Heart right ventricle (tissue), 16 donors: ENCODE measurements around the gene NTHL1. TPM values are rescaled to one million over a fixed set of nuclear protein-coding genes. Genes with fewer than 3 reads are reported as not detected.

Source experiments
- ATAC-seq, 8 donors: fragments of 200-7000 bp; cut with Tn5 transposase; one replicate each; pipeline ENCODE4 v1.9.1; 2020; ENCODE audit warnings: mild to moderate bottlenecking in 8 of 8, moderate library complexity in 8 of 8, moderate number of reproducible peaks in 1 of 8
- DNase-seq, 2 donors: peaks; one replicate each; pipeline ENCODE4 v3.0.0-alpha.2; 2020
- H3K27ac ChIP-seq, 10 donors: fragments of 200-600 bp; sonication (generic) in 2 of 10; one replicate each; pipeline versions ENCODE4 v1.5.0 to v1.8.0; 2020 to 2022; ENCODE audit warnings: mild to moderate bottlenecking in 3 of 10
- H3K27me3 ChIP-seq, 7 donors: fragments of 200-600 bp; one replicate each; pipeline ENCODE4 v1.8.0; 2021 to 2022; ENCODE audit warnings: mild to moderate bottlenecking in 2 of 7
- H3K36me3 ChIP-seq, 9 donors: fragments of 200-600 bp; sonication (generic) in 1 of 9; one replicate each; pipeline versions ENCODE4 v1.5.0 to v1.8.0; 2020 to 2022; ENCODE audit warnings: mild to moderate bottlenecking in 2 of 9
- H3K4me1 ChIP-seq, 9 donors: fragments of 200-600 bp; sonication (generic) in 1 of 9; one replicate each; pipeline versions ENCODE4 v1.5.0 to v1.8.0; 2020 to 2022; ENCODE audit warnings: mild to moderate bottlenecking in 4 of 9
- H3K4me3 ChIP-seq, 10 donors: fragments of 200-600 bp; sonication (generic) in 2 of 10; one replicate each; pipeline versions ENCODE4 v1.5.0 to v1.8.0; 2020 to 2022; ENCODE audit warnings: mild to moderate bottlenecking in 7 of 10, moderate library complexity in 2 of 10
- H3K9me3 ChIP-seq, 11 donors: fragments of 200-600 bp in 10 of 11; sonication (generic) in 2 of 11; one replicate each; pipeline versions ENCODE4 v1.5.0 to v1.8.0; 2013 to 2022; ENCODE audit warnings: mild to moderate bottlenecking in 2 of 11, control low read depth in 1 of 11, moderate library complexity in 1 of 11
- WGBS, 2 donors: extraction: QIAGEN DNeasy Blood & Tissue Kit; methylation state at CpG; one replicate each; pipeline ENCODE4 v1.1.7; 2013; ENCODE audit warnings: inconsistent platforms in 1 of 2; 5-methylcytosine and 5-hydroxymethylcytosine counted together
- intact Hi-C, 10 donors: fragments of 100-400 bp; cut with DNase I; formaldehyde crosslinking; loops; one replicate each; pipeline versions ENCODE4 v1.11.1 to v1.14.2; 2022
- polyA plus RNA-seq, 2 donors: library from polyadenylated mRNA; stranded (reverse); fragments of 200-250 nt; gene quantifications; one replicate each; pipeline ENCODE4 v1.2.3, GENCODE V29; 2013
- total RNA-seq, 10 donors: library from RNA; stranded (reverse); fragmentation: NEBNext Ultra II Directional in 3 of 10; extraction: Animal tissue kit (Norgen Biotek cat#: 25700) in 3 of 10; gene quantifications; one replicate each; pipeline versions ENCODE4 v1.2.1 to v1.2.4, GENCODE V29; 2021 to 2023
- TF ChIP-seq, protein P1 (sequence below), 9 donors: fragments of 200-600 bp; sonication (generic) in 2 of 9; IDR thresholded peaks; one replicate each; pipeline versions ENCODE4 v1.5.0 to v1.8.0; 2021 to 2022; ENCODE audit warnings: antibody characterized with exemption in 9 of 9, mild to moderate bottlenecking in 5 of 9, moderate library complexity in 1 of 9
- donor health status: Arrhythmogenic right ventricular cardiomyopathy.
- donor health status: ischemic (EF 13 %, LVEDD 7.1; RV severe dilation, severe dysfunction).
- donor health status: healthy with polysubstance abuse.
- donor health status: DM: no; HTN: yes; CAD: no.
- donor health status: DM: no; HTN: no; CAD: no.
- donor health status: ischemic (EF 25% LVEDD 6.9; RV normal size, moderate dysfunction).
- donor health status: ischemic (EF 25% LVEDD 5.7; RV mildly dilated, moderate dysfunction).
- donor health status: healthy.
- donor health status: DM: yes; HTN: yes; CAD: no.
- donor health status: Ischemic cardiomyopathy.
- donor health status: ischemic (EF 35%, LVEDD 5.7; RV mildly dilated, moderate dysfunction).
- donor health status: nonischemic (EF 11% LVEDD 7.7; RV severe dilation, severe dysfunction).
- donor health status: DM: yes; HTN: yes; CAD: no.
- donor health status: PGD.
- donor health status: ischemic (EF 29% LVEDD 5.4; RV normal size, mild dysfunction).
- donor health status: nonischemic (EF 23%, LVEDD 6.1; RV moderate dilation, normal function).

Gene NTHL1
- total and polyA plus RNA-seq, 12 donors: 9.8 to 51.9 (median 13.9) TPM

DNA sequence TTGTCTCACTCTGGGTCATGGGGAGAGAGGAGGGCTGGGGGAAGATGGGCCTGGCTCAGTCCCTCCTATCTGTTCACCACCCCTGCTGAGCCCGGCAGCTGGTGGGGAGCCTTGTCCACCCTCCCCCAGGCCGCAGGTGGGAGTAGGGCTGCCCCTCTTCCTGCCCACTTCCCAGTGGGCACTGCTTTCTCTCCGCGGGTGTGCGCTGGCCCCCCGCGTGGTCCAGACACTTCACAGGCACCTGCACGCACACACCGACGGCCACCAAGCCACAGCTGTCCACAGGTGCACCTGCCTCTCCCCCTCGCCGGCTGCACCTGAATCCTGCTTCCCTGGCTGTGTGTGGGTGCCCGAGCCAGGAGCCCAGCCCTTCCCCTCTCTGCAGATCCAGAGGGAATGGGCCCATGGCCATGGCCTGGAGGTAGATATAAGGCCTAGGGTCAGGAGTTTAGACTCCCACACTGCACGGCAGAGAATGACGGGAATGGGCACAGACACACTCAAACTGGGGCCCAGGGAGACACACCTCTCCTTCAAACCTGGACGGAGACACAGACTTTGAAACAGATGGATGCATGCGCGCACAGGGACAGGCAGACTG, 18.9 kb downstream of the NTHL1 start:
- no peak for ATAC-seq
- intact Hi-C loops: loop anchor here in 1 of 10 donors (10.0 kb wide), 2 partner anchors 56 to 226 kb away; partner anchors contain the start of gene ECI1
- Histone ChIP-seq H3K4me1 (peaks cover 14 to 92% (median 69%) of the 10 kb centered on the region in 9 donors), H3K27ac (peak overlapping the region in 9 of 10 donors; percentile 39 to 98 (median 94)), H3K27me3 (peaks cover 0 to 30% (median 0%) of the 10 kb centered on the region in 7 donors), H3K9me3 (no peaks in the 10 kb centered on the region), H3K4me3 (peak overlapping the region in 9 of 10 donors; percentile 68 to 94 (median 85)), H3K36me3 (peaks cover 0 to 37% (median 5%) of the 10 kb centered on the region in 9 donors)
- 64 to 73% methylated on average over 18 of the region's 18 CpGs for WGBS, 2 donors
- TF ChIP-seq, protein P1, sequence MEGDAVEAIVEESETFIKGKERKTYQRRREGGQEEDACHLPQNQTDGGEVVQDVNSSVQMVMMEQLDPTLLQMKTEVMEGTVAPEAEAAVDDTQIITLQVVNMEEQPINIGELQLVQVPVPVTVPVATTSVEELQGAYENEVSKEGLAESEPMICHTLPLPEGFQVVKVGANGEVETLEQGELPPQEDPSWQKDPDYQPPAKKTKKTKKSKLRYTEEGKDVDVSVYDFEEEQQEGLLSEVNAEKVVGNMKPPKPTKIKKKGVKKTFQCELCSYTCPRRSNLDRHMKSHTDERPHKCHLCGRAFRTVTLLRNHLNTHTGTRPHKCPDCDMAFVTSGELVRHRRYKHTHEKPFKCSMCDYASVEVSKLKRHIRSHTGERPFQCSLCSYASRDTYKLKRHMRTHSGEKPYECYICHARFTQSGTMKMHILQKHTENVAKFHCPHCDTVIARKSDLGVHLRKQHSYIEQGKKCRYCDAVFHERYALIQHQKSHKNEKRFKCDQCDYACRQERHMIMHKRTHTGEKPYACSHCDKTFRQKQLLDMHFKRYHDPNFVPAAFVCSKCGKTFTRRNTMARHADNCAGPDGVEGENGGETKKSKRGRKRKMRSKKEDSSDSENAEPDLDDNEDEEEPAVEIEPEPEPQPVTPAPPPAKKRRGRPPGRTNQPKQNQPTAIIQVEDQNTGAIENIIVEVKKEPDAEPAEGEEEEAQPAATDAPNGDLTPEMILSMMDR (IDR thresholded peaks at IDR 0.05): no peak
- no peak for DNase-seq

DNA sequence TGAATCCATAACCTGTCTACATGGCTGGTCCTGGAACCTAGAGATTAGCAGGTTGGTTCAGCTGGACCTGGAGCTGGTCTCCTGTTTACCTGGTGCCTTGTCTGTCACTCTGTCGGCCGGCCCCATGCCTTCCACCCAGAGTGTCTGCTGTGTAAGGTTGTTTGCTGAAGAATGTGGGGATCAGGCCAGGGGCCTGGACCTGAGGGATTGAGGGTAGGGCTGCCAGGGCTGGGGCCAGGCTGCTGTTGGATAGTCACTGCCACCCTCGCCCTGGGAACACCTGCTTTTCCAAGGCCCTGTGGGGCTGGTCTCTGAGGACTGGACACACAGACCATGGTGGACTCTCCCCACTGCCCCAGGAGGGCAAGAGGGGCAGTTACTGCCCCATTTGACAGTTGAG, 19.5 kb downstream of the NTHL1 start:
- no peak for DNase-seq
- Histone ChIP-seq H3K4me1 (peaks cover 12 to 92% (median 68%) of the 10 kb centered on the region in 9 donors), H3K4me3 (peak overlapping the region; percentile 29 to 94 (median 84)), H3K27ac (peak overlapping the region; percentile 36 to 98 (median 94)), H3K9me3 (no peaks in the 10 kb centered on the region), H3K36me3 (peaks cover 0 to 33% (median 5%) of the 10 kb centered on the region in 9 donors), H3K27me3 (peaks cover 0 to 30% (median 0%) of the 10 kb centered on the region in 7 donors)
- ATAC-seq: no peak
- 60 to 66% methylated on average over 3 of the region's 3 CpGs for WGBS, 2 donors
- TF ChIP-seq, protein P1 (IDR thresholded peaks at IDR 0.05): no peak
- intact Hi-C loops: loop anchor here in 1 of 10 donors (10.0 kb wide), 2 partner anchors 57 to 227 kb away; partner anchors contain the start of gene ECI1

DNA sequence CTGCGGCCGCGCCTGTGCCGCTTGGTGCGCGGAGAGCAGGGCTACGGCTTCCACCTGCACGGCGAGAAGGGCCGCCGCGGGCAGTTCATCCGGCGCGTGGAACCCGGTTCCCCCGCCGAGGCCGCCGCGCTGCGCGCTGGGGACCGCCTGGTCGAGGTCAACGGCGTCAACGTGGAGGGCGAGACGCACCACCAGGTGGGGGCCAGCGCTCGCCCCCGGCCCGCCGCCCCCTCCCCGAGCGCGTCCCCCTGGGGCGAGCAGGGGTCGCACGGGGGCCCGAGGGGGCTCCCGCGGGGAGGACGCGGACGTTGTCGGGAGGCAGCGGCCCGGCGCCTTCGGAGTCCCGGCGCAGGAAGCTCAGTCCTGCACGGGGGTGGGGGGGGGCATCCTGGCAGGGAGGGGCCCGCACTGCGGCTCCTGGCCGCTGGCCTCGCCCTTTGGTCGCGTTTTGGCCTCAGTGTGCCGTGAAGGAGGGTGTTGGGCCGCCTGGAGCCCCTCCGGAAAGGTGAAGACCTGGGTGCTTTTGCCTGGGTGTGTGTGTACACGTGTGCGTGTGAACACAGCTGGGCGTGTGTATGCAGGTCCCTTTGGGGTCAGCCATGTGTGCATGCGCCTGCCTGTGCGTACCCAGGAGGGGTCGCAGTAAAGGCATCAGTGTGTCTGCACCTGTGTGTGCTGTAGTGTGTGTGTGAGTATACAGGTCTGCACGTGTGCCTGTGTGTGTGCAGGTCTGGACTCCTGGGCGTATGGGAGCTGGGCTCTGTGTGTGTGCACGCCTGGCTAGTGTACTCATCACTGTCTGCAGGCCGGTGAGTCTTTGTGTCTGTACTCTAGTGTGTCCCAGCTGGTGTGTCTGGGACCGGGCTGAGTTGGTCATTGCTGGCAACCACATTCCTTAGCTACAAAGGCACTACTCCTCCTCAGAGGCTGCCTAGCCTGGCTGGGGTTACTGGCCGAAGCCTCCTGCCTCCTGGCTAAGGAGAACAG, 20.3 kb downstream of the NTHL1 start:
- ATAC-seq (no peak), DNase-seq (peak; percentile 36 to 49)
- H3K36me3 ChIP-seq: peaks cover 0 to 31% (median 5%) of the 10 kb centered on the region in 9 donors
- TF ChIP-seq, protein P1 (IDR thresholded peaks at IDR 0.05): no peak
- peaks cover 0 to 33% (median 0%) of the 10 kb centered on the region in 7 donors for H3K27me3 ChIP-seq
- intact Hi-C loops: loop anchor here in 1 of 10 donors (10.0 kb wide), 2 partner anchors 57 to 227 kb away; partner anchors contain the start of gene ECI1
- peaks cover 18 to 91% (median 68%) of the 10 kb centered on the region in 9 donors for H3K4me1 ChIP-seq
- 6 to 9% methylated on average over 73 to 76 of the region's 76 CpGs for whole genome bisulfite sequencing, 2 donors
- no peaks in the 10 kb centered on the region for H3K9me3 ChIP-seq
- H3K4me3 ChIP-seq: peak overlapping the region; percentile 29 to 94 (median 84)
- peak overlapping the region; percentile 72 to 98 (median 94) for H3K27ac ChIP-seq
